NCI-H1048 (cell line): ENCODE results near the gene AVPI1.
"Not testable (repeated sequence)": the region's sequence is repeated elsewhere in the genome, so short reads cannot be mapped to it uniquely, and the experiment has no call there.

Experiments used
- DNase-seq: peaks from one replicate; lab custom pipeline; 2025; lab: John Stamatoyannopoulos, UW

The AVPI1 gene

DNA sequence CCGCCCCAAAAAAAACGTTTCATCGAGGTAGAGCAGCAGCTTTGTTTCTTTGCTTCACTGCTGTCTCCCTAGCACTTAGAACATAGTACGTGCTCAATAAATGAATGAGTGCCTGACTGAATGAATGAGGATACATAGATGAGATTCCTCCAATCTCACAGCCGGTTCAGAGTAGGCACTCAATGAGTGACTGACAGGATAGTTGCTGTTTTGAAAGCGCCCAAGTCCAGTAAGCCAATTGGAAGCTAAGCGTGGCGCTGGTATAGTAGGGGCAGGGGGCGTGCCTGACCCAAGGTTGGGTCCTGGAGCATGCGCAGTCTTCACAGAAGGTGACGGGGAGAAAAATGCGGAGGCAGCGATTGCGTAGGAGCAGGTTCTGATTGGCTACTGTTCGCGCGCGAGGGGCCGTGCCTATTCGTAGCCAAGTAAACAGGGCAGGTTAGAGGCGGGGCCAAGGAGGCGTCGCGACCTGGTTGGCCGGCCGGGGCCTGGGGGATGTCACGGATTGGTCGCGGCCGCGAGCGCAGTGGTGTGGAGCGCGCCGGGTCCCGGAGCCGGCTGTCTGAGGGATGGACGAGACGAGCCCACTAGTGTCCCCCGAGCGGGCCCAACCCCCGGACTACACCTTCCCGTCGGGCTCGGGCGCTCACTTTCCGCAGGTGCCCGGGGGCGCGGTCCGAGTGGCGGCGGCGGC, 46.7 kb downstream of the AVPI1 start, which contains the start of gene PI4K2A:
PI4K2A (plus strand) TSS at position 498 of the 694 bp plus-strand sequence; CDS start at position 570, 72 bp downstream.
- DNase-seq: peak; percentile 97

GRCh38 chr10:97639090-97639489, 48.0 kb downstream of the AVPI1 start:
- not testable (repeated sequence) for DNase-seq

GRCh38 chr10:97635577-97635976, 51.5 kb downstream of the AVPI1 start:
- DNase-seq: no peak

- DNase-seq: no peak
Observed at GRCh38 chr10:97633921-97634320, 53.1 kb downstream of the AVPI1 start.

DNA sequence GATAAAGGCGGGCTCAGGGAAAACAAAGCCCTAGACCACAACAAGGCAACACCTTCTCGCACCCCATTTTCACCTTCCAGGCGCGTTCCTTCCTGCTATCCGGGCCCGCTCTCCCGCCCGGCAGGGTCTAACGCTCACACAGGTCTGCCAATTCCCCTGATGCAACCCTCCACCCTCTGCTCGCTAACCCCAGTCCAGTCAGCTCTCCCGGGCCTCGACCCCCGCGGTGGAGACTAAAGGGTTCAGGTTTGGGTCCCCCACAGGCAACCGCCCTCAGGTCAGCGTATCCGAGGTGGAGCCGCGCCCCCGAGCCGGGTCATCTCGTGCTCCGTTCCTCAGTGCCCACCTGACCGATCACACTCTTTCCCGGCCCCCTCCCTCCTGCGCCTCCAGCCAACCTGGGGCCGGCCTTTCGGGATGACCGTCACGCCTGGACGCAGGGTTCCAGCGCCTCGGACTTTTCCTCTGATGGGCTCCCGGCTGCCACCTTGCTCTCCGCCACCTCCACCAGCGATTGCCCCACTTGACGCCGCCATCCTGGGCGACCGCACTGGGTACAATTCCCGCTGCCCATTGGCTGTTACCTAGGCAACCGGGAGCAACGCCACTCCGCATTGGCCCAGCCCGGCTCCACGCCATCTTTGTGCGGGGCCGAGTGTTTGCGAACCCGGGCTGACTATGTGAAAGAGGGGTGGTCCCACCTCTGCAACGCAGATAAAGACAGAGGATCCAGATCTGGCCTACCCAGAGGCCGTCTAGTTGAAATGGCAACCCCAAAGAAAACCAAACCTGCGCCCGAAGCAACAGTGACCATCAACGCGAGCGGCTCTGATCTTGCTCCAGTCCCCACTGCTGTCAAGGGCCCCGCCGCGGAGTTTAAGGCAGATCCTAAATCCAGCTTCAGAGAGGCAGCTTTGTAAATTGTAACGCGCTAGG, 53.8 kb downstream of the AVPI1 start, which contains the start of gene MORN4:
MORN4 (minus strand) TSS at position 552 of the 936 bp plus-strand sequence. CDS start 13,847 bp downstream, outside the sequence.
- DNase-seq: peak; percentile 75

GRCh38 chr10:97631098-97631497, 55.9 kb downstream of the AVPI1 start:
- no peak for DNase-seq

DNA sequence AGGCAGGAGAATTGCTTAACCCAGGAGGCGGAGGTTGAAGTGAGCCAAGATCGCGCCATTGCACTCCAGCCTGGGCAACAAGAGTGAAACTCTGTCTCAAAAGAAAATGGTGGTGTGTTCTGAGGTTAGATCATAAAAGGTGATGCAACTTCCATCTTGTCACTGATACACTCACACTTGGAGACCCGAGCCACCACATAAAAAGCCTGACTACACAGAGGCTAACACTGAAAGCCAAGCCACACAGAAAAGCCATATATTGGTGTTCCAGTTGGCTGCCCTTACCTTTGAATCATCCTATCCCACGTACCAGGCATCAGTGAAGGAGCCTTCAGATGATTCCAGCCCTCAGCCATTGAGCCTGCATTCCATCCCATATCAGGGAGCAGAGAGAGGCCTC, 57.8 kb downstream of the AVPI1 start:
- DNase-seq: no peak

- DNase-seq: no peak
Observed at GRCh38 chr10:97628228-97628627, 58.8 kb downstream of the AVPI1 start.

- no peak for DNase-seq
Observed at GRCh38 chr10:97627731-97628130, 59.3 kb downstream of the AVPI1 start.
